ENCODE results near the gene FOXP4. TPM values are rescaled to one million over a fixed set of nuclear protein-coding genes. Genes with fewer than 3 reads are reported as not detected.

The FOXP4 gene
- total and polyA plus RNA-seq, 2 of the 13 experiments (the other 11 are each of a cell fraction or from before 2014, with no cell fraction given): 11.0 to 12.4 TPM

GRCh38 chr6:41546866-41547798 lies 951 bp downstream of the FOXP4 start (continued):
- TF ChIP-seq ZSCAN5A (CRISPR knock-in tag; IDR thresholded peaks at IDR 0.05; ENCODE audit: borderline replicate concordance) (0 out of 2 replicates have a peak, but pooled peaks have one; percentile 43), ZNF607 (CRISPR knock-in tag; IDR thresholded peaks at IDR 0.05; ENCODE audit: borderline replicate concordance) (0 out of 2 replicates have a peak, but pooled peaks have one; percentile 0), KAT8 (CRISPR knock-in tag; IDR thresholded peaks at IDR 0.05) (peak; percentile 19; the same call in 1 of the 2 replicates), ZNF747 (CRISPR knock-in tag; IDR thresholded peaks at IDR 0.05; ENCODE audit: borderline replicate concordance) (no peak), SALL1 (CRISPR knock-in tag; IDR thresholded peaks at IDR 0.05) (peak; percentile 21; the same call in 1 of the 2 replicates), DMAP1 (CRISPR knock-in tag; IDR thresholded peaks at IDR 0.05) (0 out of 2 replicates have a peak, but pooled peaks have one; percentile 12), MEIS2 (CRISPR knock-in tag; IDR thresholded peaks at IDR 0.05) (no peak), ZNF431 (CRISPR knock-in tag; IDR thresholded peaks at IDR 0.05; ENCODE audit: borderline replicate concordance, low read depth) (no peak), LCORL (IDR thresholded peaks at IDR 0.05) (no peak), LCORL (CRISPR knock-in tag; IDR thresholded peaks at IDR 0.05) (0 out of 2 replicates have a peak, but pooled peaks have one; percentile 39), HHEX (CRISPR knock-in tag; IDR thresholded peaks at IDR 0.05) (no peak), GZF1 (CRISPR knock-in tag; IDR thresholded peaks at IDR 0.05) (peak; percentile 93), TIGD3 (CRISPR knock-in tag; IDR thresholded peaks at IDR 0.05; ENCODE audit: borderline replicate concordance) (0 out of 2 replicates have a peak, but pooled peaks have one; percentile 25), SNAPC5 (CRISPR knock-in tag; IDR thresholded peaks at IDR 0.05; ENCODE audit: borderline replicate concordance) (no peak), RAD21 (CRISPR knock-in tag; IDR thresholded peaks at IDR 0.05) (peak; percentile 32; the same call in 1 of the 2 replicates), YY1 (IDR thresholded peaks at IDR 0.05; ENCODE audit: insufficient read depth, insufficient replicate concordance, low read depth, low read length) (peak; percentile 25), ZSCAN31 (CRISPR knock-in tag; IDR thresholded peaks at IDR 0.05; ENCODE audit: low read depth) (peak; percentile 25; the same call in 1 of the 2 replicates), ASH2L (IDR thresholded peaks at IDR 0.05; ENCODE audit: insufficient read length, low read depth, low read length) (peak; percentile 56), HDAC1 (CRISPR knock-in tag; IDR thresholded peaks at IDR 0.05) (peak; percentile 48), ZFX (CRISPR knock-in tag; IDR thresholded peaks at IDR 0.05; ENCODE audit: low read depth) (peak; percentile 47), ZNF781 (CRISPR knock-in tag; IDR thresholded peaks at IDR 0.05; ENCODE audit: borderline replicate concordance, not compliant biosample characterization) (peak; percentile 30), TBL1XR1 (IDR thresholded peaks at IDR 0.05; ENCODE audit: borderline replicate concordance, low read length, partially characterized antibody) (no peak), ZNF777 (CRISPR knock-in tag; IDR thresholded peaks at IDR 0.05) (peak; percentile 16; the same call in 1 of the 2 replicates), ZBTB10 (CRISPR knock-in tag; IDR thresholded peaks at IDR 0.05; ENCODE audit: borderline replicate concordance) (peak; percentile 87)

Data from HepG2 (cell line).